Measurements from ENCODE around the gene CYP2C19. TPM values are rescaled to one million over a fixed set of nuclear protein-coding genes. Genes with fewer than 3 reads are reported as not detected.
"Not testable (repeated sequence)": the region's sequence is repeated elsewhere in the genome, so short reads cannot be mapped to it uniquely, and the experiment has no call there.

The CYP2C19 gene
- total RNA-seq, 1 donor from 2014 or later, result not detected

GRCh38 chr10:94890264-94891022, 128.0 kb downstream of the CYP2C19 start:
- Mint-ChIP-seq H3K27me3 (ENCODE audit: unreplicated experiment) (no peaks in the 10 kb centered on the region), H3K9me3 (ENCODE audit: unreplicated experiment) (no peaks in the 10 kb centered on the region), H3K4me1 (ENCODE audit: unreplicated experiment) (no peaks in the 10 kb centered on the region), H3K4me3 (ENCODE audit: unreplicated experiment) (no peak overlapping the region), H3K27ac (ENCODE audit: unreplicated experiment) (no peak overlapping the region), H3K36me3 (ENCODE audit: low read depth, unreplicated experiment) (no peaks in the 10 kb centered on the region)
- no peak for TF ChIP-seq CTCF (IDR thresholded peaks at IDR 0.05; ENCODE audit: unreplicated experiment)
- no peak for DNase-seq (ENCODE audit: low spot score)

GRCh38 chr10:94898414-94898813, 135.9 kb downstream of the CYP2C19 start:
- DNase-seq (ENCODE audit: low spot score); H3K4me1 Mint-ChIP-seq (ENCODE audit: unreplicated experiment); H3K27me3 Mint-ChIP-seq (ENCODE audit: unreplicated experiment); H3K36me3 Mint-ChIP-seq (ENCODE audit: low read depth, unreplicated experiment); H3K9me3 Mint-ChIP-seq (ENCODE audit: unreplicated experiment); H3K4me3 Mint-ChIP-seq (ENCODE audit: unreplicated experiment); H3K27ac Mint-ChIP-seq (ENCODE audit: unreplicated experiment): not testable (repeated sequence)

- peaks cover 4% of the 10 kb centered on the region for H3K27me3 Mint-ChIP-seq (ENCODE audit: unreplicated experiment)
- no peaks in the 10 kb centered on the region for H3K4me1 Mint-ChIP-seq (ENCODE audit: unreplicated experiment)
- no peak overlapping the region for H3K4me3 Mint-ChIP-seq (ENCODE audit: unreplicated experiment)
- no peaks in the 10 kb centered on the region for H3K36me3 Mint-ChIP-seq (ENCODE audit: low read depth, unreplicated experiment)
- TF ChIP-seq CTCF (IDR thresholded peaks at IDR 0.05; ENCODE audit: unreplicated experiment), result no peak
- no peak for DNase-seq (ENCODE audit: low spot score)
- H3K27ac Mint-ChIP-seq (ENCODE audit: unreplicated experiment), result no peak overlapping the region
- H3K9me3 Mint-ChIP-seq (ENCODE audit: unreplicated experiment), result no peaks in the 10 kb centered on the region
These were observed 139.6 kb downstream of the CYP2C19 start for GRCh38 chr10:94902080-94902479.

GRCh38 chr10:94902570-94902969, 140.1 kb downstream of the CYP2C19 start:
- no peak overlapping the region for H3K27ac Mint-ChIP-seq (ENCODE audit: unreplicated experiment)
- no peaks in the 10 kb centered on the region for H3K9me3 Mint-ChIP-seq (ENCODE audit: unreplicated experiment)
- TF ChIP-seq CTCF (IDR thresholded peaks at IDR 0.05; ENCODE audit: unreplicated experiment), result no peak
- DNase-seq (ENCODE audit: low spot score), result no peak
- no peak overlapping the region for H3K4me3 Mint-ChIP-seq (ENCODE audit: unreplicated experiment)
- H3K4me1 Mint-ChIP-seq (ENCODE audit: unreplicated experiment), result no peaks in the 10 kb centered on the region
- no peaks in the 10 kb centered on the region for H3K36me3 Mint-ChIP-seq (ENCODE audit: low read depth, unreplicated experiment)
- H3K27me3 Mint-ChIP-seq (ENCODE audit: unreplicated experiment), result peaks cover 2% of the 10 kb centered on the region

Other genes starting within 250 kb of the CYP2C19 start
- 58.8 TPM for gene HELLS, start 216.9 kb upstream of the CYP2C19 start, total RNA-seq (ENCODE audit: unreplicated experiment)
- gene CYP2C18, start 79.0 kb upstream of the CYP2C19 start, total RNA-seq (ENCODE audit: unreplicated experiment), result not detected
- not detected for gene CYP2C9, start 176.0 kb downstream of the CYP2C19 start, total RNA-seq (ENCODE audit: unreplicated experiment)